ENCODE measurements around the gene TMIGD1. TPM values are rescaled to one million over a fixed set of nuclear protein-coding genes. Genes with fewer than 3 reads are reported as not detected.

Gene TMIGD1
- total RNA-seq, 1 donor, result not detected

DNA sequence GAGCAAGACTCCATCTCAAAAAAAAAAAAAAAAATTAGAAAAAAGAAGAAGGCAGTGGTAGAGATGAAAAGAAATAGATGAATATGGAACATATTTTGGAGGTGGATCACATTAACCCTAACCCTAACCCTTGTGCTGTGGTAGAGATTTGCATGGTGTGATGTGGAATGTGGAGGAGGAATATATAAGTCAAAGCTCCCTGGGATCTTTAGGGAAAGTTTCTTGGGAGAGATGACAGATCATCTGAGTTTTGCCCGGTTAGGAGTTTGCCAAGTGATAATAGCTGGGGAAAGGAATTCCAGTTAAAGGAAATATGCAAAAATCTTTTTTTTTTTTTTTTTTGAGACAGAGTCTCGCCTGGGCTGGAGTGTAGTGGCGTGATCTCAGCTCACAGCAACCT, 29.1 kb downstream of the TMIGD1 start:
- TF ChIP-seq, protein P1, sequence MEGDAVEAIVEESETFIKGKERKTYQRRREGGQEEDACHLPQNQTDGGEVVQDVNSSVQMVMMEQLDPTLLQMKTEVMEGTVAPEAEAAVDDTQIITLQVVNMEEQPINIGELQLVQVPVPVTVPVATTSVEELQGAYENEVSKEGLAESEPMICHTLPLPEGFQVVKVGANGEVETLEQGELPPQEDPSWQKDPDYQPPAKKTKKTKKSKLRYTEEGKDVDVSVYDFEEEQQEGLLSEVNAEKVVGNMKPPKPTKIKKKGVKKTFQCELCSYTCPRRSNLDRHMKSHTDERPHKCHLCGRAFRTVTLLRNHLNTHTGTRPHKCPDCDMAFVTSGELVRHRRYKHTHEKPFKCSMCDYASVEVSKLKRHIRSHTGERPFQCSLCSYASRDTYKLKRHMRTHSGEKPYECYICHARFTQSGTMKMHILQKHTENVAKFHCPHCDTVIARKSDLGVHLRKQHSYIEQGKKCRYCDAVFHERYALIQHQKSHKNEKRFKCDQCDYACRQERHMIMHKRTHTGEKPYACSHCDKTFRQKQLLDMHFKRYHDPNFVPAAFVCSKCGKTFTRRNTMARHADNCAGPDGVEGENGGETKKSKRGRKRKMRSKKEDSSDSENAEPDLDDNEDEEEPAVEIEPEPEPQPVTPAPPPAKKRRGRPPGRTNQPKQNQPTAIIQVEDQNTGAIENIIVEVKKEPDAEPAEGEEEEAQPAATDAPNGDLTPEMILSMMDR (IDR thresholded peaks at IDR 0.05; ENCODE audit: insufficient read depth, low read length), result no peak
- DNase-seq (ENCODE audit: low read depth), result peak; percentile 46
- no peak overlapping the region for H3K4me3 ChIP-seq (ENCODE audit: low read depth, low read length)

- DNase-seq (ENCODE audit: low read depth), result no peak
- TF ChIP-seq, protein P1 (IDR thresholded peaks at IDR 0.05; ENCODE audit: insufficient read depth, low read length), result no peak
- no peak overlapping the region for H3K4me3 ChIP-seq (ENCODE audit: low read depth, low read length)
Measured at GRCh38 chr17:30302241-30302640, 31.6 kb downstream of the TMIGD1 start.

DNA sequence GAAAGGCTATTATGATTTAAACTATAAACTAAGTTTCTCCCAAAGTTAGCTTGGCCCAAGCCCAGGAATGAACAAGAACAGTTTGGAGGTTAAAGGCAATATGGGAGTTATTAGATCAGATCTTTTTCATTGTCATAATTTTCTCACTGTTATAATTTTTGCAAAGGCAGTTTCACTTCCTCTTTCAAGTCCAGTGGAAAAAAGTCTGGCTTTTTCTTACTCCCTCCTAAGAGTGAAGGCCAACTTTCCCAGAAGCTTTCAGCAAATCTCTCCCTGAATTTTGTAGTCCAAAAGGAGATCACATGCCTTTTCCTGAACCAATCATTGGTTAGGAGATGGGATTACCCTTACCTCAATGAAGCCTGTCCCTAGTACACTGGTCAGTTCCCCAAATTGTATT, 33.0 kb downstream of the TMIGD1 start:
- DNase-seq (ENCODE audit: low read depth), result no peak

DNA sequence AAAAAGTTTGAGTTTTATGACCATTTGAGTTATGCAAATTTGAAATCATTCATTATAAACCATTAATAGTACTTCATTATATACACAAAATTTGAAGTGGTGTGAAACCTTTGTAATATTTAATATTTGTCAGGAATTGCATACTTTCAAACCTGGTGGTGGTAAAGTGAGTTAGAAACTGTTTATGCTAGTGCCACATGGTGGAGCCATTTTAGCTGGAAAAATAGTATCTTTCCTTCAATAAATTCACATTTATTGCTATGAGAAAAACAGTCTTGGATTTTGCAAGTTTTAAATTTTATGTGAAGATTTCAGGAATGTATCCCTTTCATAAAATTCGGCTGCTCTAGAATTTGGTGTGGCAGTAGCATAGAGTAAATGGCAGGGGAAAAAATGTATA, 34.9 kb downstream of the TMIGD1 start:
- H3K4me3 ChIP-seq (ENCODE audit: low read depth, low read length), result no peak overlapping the region
- DNase-seq (ENCODE audit: low read depth), result peak; percentile 47
- TF ChIP-seq, protein P1 (IDR thresholded peaks at IDR 0.05; ENCODE audit: insufficient read depth, low read length), result peak; percentile 52

More for the DNA sequence above, 33.0 kb downstream of the TMIGD1 start:
- TF ChIP-seq, protein P1 (IDR thresholded peaks at IDR 0.05; ENCODE audit: insufficient read depth, low read length), result no peak
- H3K4me3 ChIP-seq (ENCODE audit: low read depth, low read length), result no peak overlapping the region

GRCh38 chr17:30297715-30298114, 36.1 kb downstream of the TMIGD1 start:
- TF ChIP-seq, protein P1 (IDR thresholded peaks at IDR 0.05; ENCODE audit: insufficient read depth, low read length), result no peak
- DNase-seq (ENCODE audit: low read depth), result no peak
- no peak overlapping the region for H3K4me3 ChIP-seq (ENCODE audit: low read depth, low read length)

DNA sequence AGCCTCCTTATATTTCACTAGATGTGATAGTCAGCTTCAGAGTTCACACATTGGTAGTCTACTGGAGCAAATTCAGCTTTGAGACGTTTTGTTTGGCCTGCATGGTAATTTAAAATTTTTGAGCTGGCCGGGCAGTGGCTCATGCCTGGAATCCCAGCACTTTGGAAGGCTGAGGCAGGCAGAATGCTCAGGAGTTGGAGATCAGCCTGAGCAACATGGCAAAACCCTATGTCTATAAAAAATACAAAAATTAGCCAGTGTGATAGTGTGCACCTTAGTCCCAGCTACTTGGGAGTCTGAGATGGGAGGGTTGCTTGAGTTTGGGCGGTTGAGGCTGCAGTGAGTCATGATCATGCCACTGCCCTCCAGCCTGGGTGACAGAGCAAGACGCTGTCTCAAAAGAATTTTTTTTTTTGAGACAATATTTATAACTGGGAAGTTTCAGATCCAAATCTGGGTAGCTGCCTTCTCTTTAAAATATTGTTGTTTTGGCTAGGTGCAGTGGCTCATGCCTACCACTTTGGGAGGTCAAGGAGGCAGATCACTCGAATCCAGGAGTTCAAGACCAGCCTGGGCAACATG, 37.3 kb downstream of the TMIGD1 start:
- no peak for DNase-seq (ENCODE audit: low read depth)
- TF ChIP-seq, protein P1 (IDR thresholded peaks at IDR 0.05; ENCODE audit: insufficient read depth, low read length), result no peak
- H3K4me3 ChIP-seq (ENCODE audit: low read depth, low read length), result no peak overlapping the region

Data from fibroblast of the aortic adventitia (primary cell).